ENCODE measurements around the gene DGKB. TPM values are rescaled to one million over a fixed set of nuclear protein-coding genes. Genes with fewer than 3 reads are reported as not detected.

DGKB gene
- total and polyA plus RNA-seq, 2 of the 8 experiments (the other 6 are each of a cell fraction or from before 2014, with no cell fraction given): 1.9 to 2.6 TPM

- Histone ChIP-seq H3K14ac (ENCODE audit: insufficient read length) (no peak overlapping the region), H2BK15ac (ENCODE audit: low read length) (no peak overlapping the region), H4K5ac (ENCODE audit: insufficient read length, low read depth, low read length) (no peak overlapping the region), H3K23me2 (ENCODE audit: low read depth, low read length) (no peaks in the 10 kb centered on the region), H4K20me1 (replicated peaks in 1 of 2; ENCODE audit: control insufficient read depth in 1 of 2, insufficient read depth in 2 of 2, low read length in 2 of 2) (no peaks in the 10 kb centered on the region), H3K79me1 (ENCODE audit: low read depth, low read length) (no peaks in the 10 kb centered on the region), H4K8ac (ENCODE audit: extremely low read depth, insufficient read depth, low read length) (no peak overlapping the region), H3K56ac (replicated peaks; ENCODE audit: insufficient read length, low read depth, low read length) (no peak overlapping the region), H3K4me3 (ENCODE audit: extremely low read depth in 1 of 4, insufficient read depth in 2 of 4, low read depth in 3 of 4, low read length in 4 of 4) (no peak overlapping the region), H3K27me3 (replicated peaks in 1 of 4; ENCODE audit: control insufficient read depth in 3 of 4, extremely low read depth in 1 of 4, insufficient read depth in 3 of 4, low read length in 3 of 4) (no peaks in the 10 kb centered on the region), H3K4ac (replicated peaks; ENCODE audit: insufficient read length, low read depth, low read length) (no peak overlapping the region), H3K9me3 (ENCODE audit: insufficient read depth in 2 of 2, low read depth in 1 of 2, low read length in 1 of 2) (no peaks in the 10 kb centered on the region), H3K79me2 (ENCODE audit: control insufficient read depth in 1 of 2, insufficient read depth in 2 of 2, low read length in 2 of 2) (no peaks in the 10 kb centered on the region), H3K27ac (ENCODE audit: low read depth, low read length) (no peak overlapping the region), H3K9ac (replicated peaks in 1 of 4; ENCODE audit: extremely low read depth in 1 of 4, low read depth in 3 of 4, low read length in 3 of 4) (no peak overlapping the region), H2BK20ac (ENCODE audit: low read length) (no peak overlapping the region), H2AK5ac (ENCODE audit: low read depth, low read length) (no peak overlapping the region), H3K18ac (ENCODE audit: extremely low read depth, low read length) (no peak overlapping the region), H3K36me3 (ENCODE audit: control insufficient read depth in 2 of 4, insufficient read depth in 4 of 4, low read length in 3 of 4) (no peaks in the 10 kb centered on the region), H2AFZ (ENCODE audit: low read length) (no peak overlapping the region), H3K4me2 (ENCODE audit: insufficient read depth in 1 of 2, low read depth in 2 of 2, low read length in 2 of 2) (no peak overlapping the region), H4K91ac (replicated peaks; ENCODE audit: insufficient read length, low read length) (no peak overlapping the region), H2BK12ac (ENCODE audit: low read depth, low read length) (no peak overlapping the region), H2BK5ac (ENCODE audit: low read depth, low read length) (no peak overlapping the region), H3K23ac (ENCODE audit: insufficient read length) (no peak overlapping the region), H3K4me1 (replicated peaks in 1 of 4; ENCODE audit: control insufficient read depth in 3 of 4, insufficient read depth in 4 of 4, low read length in 3 of 4) (no peaks in the 10 kb centered on the region), H2BK120ac (replicated peaks; ENCODE audit: low read depth, low read length) (no peak overlapping the region)
- WGBS, 2 experiments (ENCODE audit: extremely low coverage in 1 of 2, insufficient coverage in 1 of 2, insufficient read length in 1 of 2, insufficient replicate concordance in 2 of 2, low coverage in 1 of 2, low lambda C conversion rate in 2 of 2, missing lambda C conversion rate in 1 of 2): 82% methylated on average over 2 of the region's 2 CpGs; no CpG with 5 or more reads in 1 of the 2 experiments
- no peak for FAIRE-seq
- CTCF ChIA-PET (ENCODE audit: partially characterized antibody): no interaction called here
- POLR2A ChIA-PET (ENCODE audit: partially characterized antibody): no interaction called here
- DNase-seq (ENCODE audit: low read depth in 1 of 2, low spot score in 2 of 2): no peak
- TF ChIP-seq SP1 (IDR thresholded peaks at IDR 0.05; ENCODE audit: low read depth, low read length): no peak
- no peak for TF ChIP-seq YY1 (IDR thresholded peaks at IDR 0.05; ENCODE audit: low read depth, low read length)
- no peak for TF ChIP-seq ATF3 (IDR thresholded peaks at IDR 0.05; ENCODE audit: insufficient read depth, low read depth, low read length)
- TF ChIP-seq KDM1A (IDR thresholded peaks at IDR 0.05; ENCODE audit: borderline replicate concordance, low read length): no peak
- no peak for TF ChIP-seq POU5F1 (IDR thresholded peaks at IDR 0.05; ENCODE audit: low read depth, low read length)
- TF ChIP-seq SRF (IDR thresholded peaks at IDR 0.05; ENCODE audit: low read depth, low read length): no peak
- TF ChIP-seq CEBPB (IDR thresholded peaks at IDR 0.05; ENCODE audit: low read depth, low read length): no peak
- TF ChIP-seq SP2 (IDR thresholded peaks at IDR 0.05; ENCODE audit: low read length): no peak
- TF ChIP-seq RXRA (IDR thresholded peaks at IDR 0.05; ENCODE audit: insufficient read depth, low read depth, low read length): no peak
- TF ChIP-seq MAFK (IDR thresholded peaks at IDR 0.05; ENCODE audit: low read depth, low read length): no peak
- no peak for TF ChIP-seq TBP (IDR thresholded peaks at IDR 0.05; ENCODE audit: low read depth, low read length)
- TF ChIP-seq ASH2L (IDR thresholded peaks at IDR 0.05; ENCODE audit: low read length): no peak
- no peak for TF ChIP-seq RFX5 (IDR thresholded peaks at IDR 0.05; ENCODE audit: borderline replicate concordance, low read depth, low read length)
- no peak for TF ChIP-seq FOSL1 (IDR thresholded peaks at IDR 0.05; ENCODE audit: insufficient read depth, low read depth, low read length)
- TF ChIP-seq PHF8 (conservative IDR thresholded peaks at IDR 0.05; ENCODE audit: low read depth, low read length): no peak
Measured at GRCh38 chr7:14821757-14822480, 80.6 kb downstream of the DGKB start.

Measured in H1 (cell line).